Kidney (tissue), 14 donors: ENCODE data around the gene IMP4. TPM values are rescaled to one million over a fixed set of nuclear protein-coding genes. Genes with fewer than 3 reads are reported as not detected.
A peak's percentile ranks its signal among the peaks of the same experiment; 100 is the strongest.

Experiments
- DNase-seq, 5 donors: peaks; one replicate each; pipeline ENCODE4 v3.0.0-alpha.2; 2013 to 2020
- FAIRE-seq: peaks from 2 replicates; lab custom pipeline; 2012; peaks lifted over from hg19 to GRCh38; lab: Jason Lieb, UNC
- H3K27ac ChIP-seq, 2 donors: one replicate each; pipeline ENCODE4 v1.7.0; 2013; ENCODE audit warnings: low read depth in 2 of 2, low read length in 2 of 2, inconsistent platforms in 1 of 2
- H3K27me3 ChIP-seq: one replicate; pipeline ENCODE4 v1.7.1; 2013; ENCODE audit warnings: low read length, inconsistent platforms; ENCODE audit not compliant: control insufficient read depth, insufficient read depth
- H3K36me3 ChIP-seq, 3 donors: one replicate each; pipeline versions ENCODE4 v1.7.0 to v1.7.1; 2013; ENCODE audit warnings: low read length in 3 of 3, control low read depth in 1 of 3, inconsistent platforms in 1 of 3; ENCODE audit not compliant: insufficient read depth in 3 of 3, control insufficient read depth in 2 of 3
- H3K4me1 ChIP-seq, 3 donors: one replicate each; pipeline versions ENCODE4 v1.7.0 to v1.7.1; 2013; ENCODE audit warnings: low read length in 3 of 3, inconsistent platforms in 1 of 3, low read depth in 1 of 3; ENCODE audit not compliant: control insufficient read depth in 2 of 3, insufficient read depth in 2 of 3
- H3K4me3 ChIP-seq, 3 donors: one replicate each; pipeline versions ENCODE4 v1.7.0 to v1.8.1; 2013; ENCODE audit warnings: low read length in 3 of 3, control low read depth in 1 of 3, inconsistent platforms in 1 of 3
- H3K9ac ChIP-seq, 3 donors: one replicate each; pipeline versions ENCODE4 v1.7.0 to v1.7.1; 2013; ENCODE audit warnings: low read length in 3 of 3, control low read depth in 1 of 3, inconsistent platforms in 1 of 3
- H3K9me3 ChIP-seq, 3 donors: one replicate each; pipeline versions ENCODE4 v1.7.0 to v1.7.1; 2013; ENCODE audit warnings: low read length in 3 of 3, control low read depth in 1 of 3, inconsistent platforms in 1 of 3; ENCODE audit not compliant: control insufficient read depth in 2 of 3, insufficient read depth in 1 of 3
- CTCF ChIP-seq: IDR thresholded peaks from 3 replicates; pipeline ENCODE4 v1.5.1; 2012; ENCODE audit warnings: mild to moderate bottlenecking, moderate library complexity, borderline replicate concordance; ENCODE audit not compliant: insufficient read depth; ENCODE audit errors: extremely low read depth
- intact Hi-C: fragments of 100-400 bp; cut with DNase I; formaldehyde crosslinking; loops from one replicate; pipeline ENCODE4 v1.11.1; 2022
- polyA plus RNA-seq: library from polyadenylated mRNA; stranded (reverse); fragments of 350-450 nt; fragmentation: Illumina TruSeq; extraction: RNeasy Lipid Tissue Mini Kit (QIAGEN cat#74804); gene quantifications from one replicate; pipeline ENCODE4 v1.2.3, GENCODE V29; 2014; ENCODE audit warnings: low read depth, low replicate concordance; ENCODE audit not compliant: insufficient read depth
- total RNA-seq: library from RNA; stranded (reverse); fragmentation: NEBNext Ultra II Directional; extraction: Animal tissue kit (Norgen Biotek cat#: 25700); gene quantifications from one replicate; pipeline ENCODE4 v1.2.1, GENCODE V29; 2021
- donor health status: control.
- donor health status: control.
- donor health status: control.
- donor health status: control.
- donor health status: control.
- donor health status: DM: yes; HTN: yes; CAD: no.
- donor health status: Normal renal cell carcinoma (clear cell type).

The IMP4 gene
- total and polyA plus RNA-seq, 2 donors from 2014 or later = 59.7 to 60.1 TPM

GRCh38 chr2:130355578-130356431, 13.1 kb downstream of the IMP4 start, which contains the start of gene PTPN18:
Gene PTPN18 (plus strand): TSS chr2:130356056. CDS start chr2:130356108, 52 bp downstream.
- peak within 1 kb of the TSS in 1 of 2 donors; percentile 61 for H3K27ac ChIP-seq
- peak; percentile 82 to 96 (median 89) for DNase-seq
- H3K9ac ChIP-seq = peak within 1 kb of the TSS; percentile 8 to 78 (median 73)
- peaks cover 0 to 7% (median 4%) of the 10 kb centered on the region in 3 donors for H3K4me1 ChIP-seq
- H3K9me3 ChIP-seq = no peaks in the 10 kb centered on the region
- no peaks in the 10 kb centered on the region for H3K27me3 ChIP-seq
- peak; percentile 67 for TF ChIP-seq CTCF
- peak within 1 kb of the TSS; percentile 57 to 74 (median 69) for H3K4me3 ChIP-seq
- no peak for FAIRE-seq
- intact Hi-C loops = no loop called here
- no peaks in the 10 kb centered on the region for H3K36me3 ChIP-seq

- no peak overlapping the region for H3K27ac ChIP-seq
- TF ChIP-seq CTCF = no peak
- no peak for FAIRE-seq
- peaks cover 0 to 7% (median 4%) of the 10 kb centered on the region in 3 donors for H3K4me1 ChIP-seq
- no peaks in the 10 kb centered on the region for H3K9me3 ChIP-seq
- H3K27me3 ChIP-seq = no peaks in the 10 kb centered on the region
- H3K36me3 ChIP-seq = no peaks in the 10 kb centered on the region
- no peak for DNase-seq
- no peak overlapping the region for H3K9ac ChIP-seq
- intact Hi-C loops = no loop called here
- H3K4me3 ChIP-seq = no peak overlapping the region
Observed at GRCh38 chr2:130357864-130358263, 15.2 kb downstream of the IMP4 start.

- TF ChIP-seq CTCF = no peak
- Histone ChIP-seq H3K4me1 (peaks cover 0 to 7% (median 4%) of the 10 kb centered on the region in 3 donors), H3K36me3 (no peaks in the 10 kb centered on the region), H3K9ac (no peak overlapping the region), H3K27ac (no peak overlapping the region), H3K4me3 (no peak overlapping the region), H3K9me3 (no peaks in the 10 kb centered on the region), H3K27me3 (no peaks in the 10 kb centered on the region)
- DNase-seq = peak in 1 of 5 donors; percentile 41
- FAIRE-seq = no peak
- intact Hi-C loops = no loop called here
Observed at GRCh38 chr2:130358420-130359350, 16.0 kb downstream of the IMP4 start.
